ENCODE results near the gene BRAF.

Gene BRAF

GRCh38 chr7:140917258-140917657 lies 7.5 kb downstream of the BRAF start:
- ATAC-seq = no peak
- no peak for TF ChIP-seq ZC3H10 (CRISPR knock-in tag; IDR thresholded peaks at IDR 0.05)

GRCh38 chr7:140915935-140916555 lies 8.7 kb downstream of the BRAF start:
- no peak for ATAC-seq
- TF ChIP-seq ZFP30 (CRISPR knock-in tag; IDR thresholded peaks at IDR 0.05) (no peak), PATZ1 (CRISPR knock-in tag; IDR thresholded peaks at IDR 0.05; ENCODE audit: borderline replicate concordance) (no peak), SNAI2 (CRISPR knock-in tag; IDR thresholded peaks at IDR 0.05) (no peak), GLIS3 (CRISPR knock-in tag; IDR thresholded peaks at IDR 0.05) (no peak), TCF4 (CRISPR knock-in tag; IDR thresholded peaks at IDR 0.05; ENCODE audit: borderline replicate concordance) (no peak), CSRNP3 (CRISPR knock-in tag; IDR thresholded peaks at IDR 0.05) (no peak), OSR1 (CRISPR knock-in tag; IDR thresholded peaks at IDR 0.05) (no peak), BACH2 (CRISPR knock-in tag; IDR thresholded peaks at IDR 0.05; ENCODE audit: borderline replicate concordance) (no peak), TOX (CRISPR knock-in tag; IDR thresholded peaks at IDR 0.05; ENCODE audit: borderline replicate concordance) (no peak), ESRRG (CRISPR knock-in tag; IDR thresholded peaks at IDR 0.05) (no peak), CSDC2 (CRISPR knock-in tag; IDR thresholded peaks at IDR 0.05) (no peak), CREB5 (CRISPR knock-in tag; IDR thresholded peaks at IDR 0.05; ENCODE audit: low read depth) (no peak), RARB (CRISPR knock-in tag; IDR thresholded peaks at IDR 0.05) (no peak), TSHZ2 (CRISPR knock-in tag; IDR thresholded peaks at IDR 0.05) (no peak), ZNF565 (CRISPR knock-in tag; conservative IDR thresholded peaks at IDR 0.05; ENCODE audit: low read depth) (no peak), POU6F1 (CRISPR knock-in tag; IDR thresholded peaks at IDR 0.05; ENCODE audit: borderline replicate concordance, low read depth) (no peak), ZC3H10 (CRISPR knock-in tag; IDR thresholded peaks at IDR 0.05) (no peak), ISL1 (CRISPR knock-in tag; IDR thresholded peaks at IDR 0.05) (no peak), ZFP3 (CRISPR knock-in tag; IDR thresholded peaks at IDR 0.05) (no peak), ARNTL (CRISPR knock-in tag; IDR thresholded peaks at IDR 0.05; ENCODE audit: borderline replicate concordance, low read depth) (no peak)

GRCh38 chr7:140914083-140914482 lies 10.6 kb downstream of the BRAF start:
- no peak for ATAC-seq
- TF ChIP-seq CREB5 (CRISPR knock-in tag; IDR thresholded peaks at IDR 0.05; ENCODE audit: low read depth) = no peak
- TF ChIP-seq ZNF8 (CRISPR knock-in tag; IDR thresholded peaks at IDR 0.05) = no peak
- TF ChIP-seq TOX (CRISPR knock-in tag; IDR thresholded peaks at IDR 0.05; ENCODE audit: borderline replicate concordance) = no peak
- no peak for TF ChIP-seq POU6F1 (CRISPR knock-in tag; IDR thresholded peaks at IDR 0.05; ENCODE audit: borderline replicate concordance, low read depth)
- no peak for TF ChIP-seq ESRRG (CRISPR knock-in tag; IDR thresholded peaks at IDR 0.05)
- TF ChIP-seq ZFP3 (CRISPR knock-in tag; IDR thresholded peaks at IDR 0.05) = no peak
- TF ChIP-seq ZNF565 (CRISPR knock-in tag; conservative IDR thresholded peaks at IDR 0.05; ENCODE audit: low read depth) = no peak
- TF ChIP-seq SNAI2 (CRISPR knock-in tag; IDR thresholded peaks at IDR 0.05) = no peak
- TF ChIP-seq ISL1 (CRISPR knock-in tag; IDR thresholded peaks at IDR 0.05) = no peak
- TF ChIP-seq TCF4 (CRISPR knock-in tag; IDR thresholded peaks at IDR 0.05; ENCODE audit: borderline replicate concordance) = no peak
- no peak for TF ChIP-seq ARNTL (CRISPR knock-in tag; IDR thresholded peaks at IDR 0.05; ENCODE audit: borderline replicate concordance, low read depth)
- TF ChIP-seq RARB (CRISPR knock-in tag; IDR thresholded peaks at IDR 0.05) = no peak
- no peak for TF ChIP-seq CSRNP3 (CRISPR knock-in tag; IDR thresholded peaks at IDR 0.05)
- no peak for TF ChIP-seq PPARA (CRISPR knock-in tag; IDR thresholded peaks at IDR 0.05; ENCODE audit: borderline replicate concordance)
- TF ChIP-seq CSDC2 (CRISPR knock-in tag; IDR thresholded peaks at IDR 0.05) = no peak
- TF ChIP-seq GLIS3 (CRISPR knock-in tag; IDR thresholded peaks at IDR 0.05) = no peak
